ENCODE results near the gene ZNF484.
"Not testable (repeated sequence)": the region's sequence is repeated elsewhere in the genome, so short reads cannot be mapped to it uniquely, and the experiment has no call there.

The ZNF484 gene

DNA sequence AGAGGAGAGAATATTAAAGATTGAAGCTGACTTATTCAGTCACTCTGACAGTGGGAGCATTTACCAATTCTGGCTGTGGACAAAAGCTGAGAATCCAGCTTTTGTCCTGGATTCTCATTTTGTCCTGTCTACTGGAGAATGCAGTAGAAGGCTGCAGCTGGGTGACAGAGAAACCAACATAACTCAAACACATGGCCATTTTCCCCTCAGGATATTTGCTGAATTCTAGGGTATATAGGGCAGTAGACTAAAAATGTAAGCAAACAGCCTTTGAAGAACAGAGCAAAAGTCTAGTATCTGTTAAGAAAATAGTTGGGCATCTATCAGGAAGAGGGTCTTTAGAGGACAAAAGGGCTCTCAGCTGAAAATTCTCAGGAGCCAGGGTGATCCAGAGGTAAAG is 20.6 kb downstream of the ZNF484 start:
- no peak for DNase-seq

DNA sequence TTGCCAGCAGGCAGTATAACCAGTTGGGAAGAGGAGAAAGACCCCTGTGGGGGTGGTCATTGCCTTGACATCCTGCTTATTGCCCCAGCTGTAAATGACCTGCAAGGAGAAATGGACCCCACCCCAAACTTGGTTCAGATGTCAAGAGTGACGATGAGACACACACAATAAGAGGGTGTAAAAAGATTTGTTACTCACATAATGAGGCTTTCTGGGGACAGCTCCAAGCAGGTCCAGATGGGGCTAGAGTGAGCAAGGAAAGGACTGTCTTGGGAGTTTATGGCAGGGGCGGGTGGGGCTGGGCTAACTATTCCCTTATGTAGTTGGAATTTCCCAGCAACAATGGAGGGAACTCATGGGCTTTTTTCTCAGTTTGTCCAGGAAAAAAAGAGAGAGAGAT is 24.1 kb downstream of the ZNF484 start:
- DNase-seq, result no peak

GRCh38 chr9:92850898-92851297 is 26.9 kb downstream of the ZNF484 start:
- DNase-seq, result no peak

DNA sequence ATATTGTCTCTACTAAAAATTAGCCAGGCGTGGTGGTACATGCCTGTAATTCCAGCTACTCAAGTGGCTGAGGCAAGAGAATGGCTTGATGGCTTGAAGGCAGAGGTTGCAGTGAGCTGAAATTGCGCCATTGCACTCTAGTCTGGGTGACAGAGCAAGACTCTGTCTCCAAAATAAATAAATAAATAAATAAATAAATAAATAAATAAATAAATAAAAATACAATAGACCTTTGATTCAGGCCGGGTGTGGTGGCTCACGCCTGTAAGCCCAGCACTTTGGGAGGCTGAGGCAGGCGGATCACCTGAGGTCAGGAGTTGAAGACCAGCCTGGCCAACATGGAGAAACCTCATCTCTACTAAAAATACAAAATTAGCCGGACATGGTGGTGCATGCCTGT is 29.1 kb downstream of the ZNF484 start:
- DNase-seq, result not testable (repeated sequence)

- DNase-seq, result no peak
Observed at GRCh38 chr9:92846662-92847145, 31.1 kb downstream of the ZNF484 start.

GRCh38 chr9:92838411-92838810 is 39.4 kb downstream of the ZNF484 start:
- DNase-seq, result not testable (repeated sequence)

- DNase-seq, result no peak
Observed at GRCh38 chr9:92837191-92837590, 40.6 kb downstream of the ZNF484 start.

GRCh38 chr9:92829420-92829819 is 48.4 kb downstream of the ZNF484 start:
- DNase-seq, result no peak

DNA sequence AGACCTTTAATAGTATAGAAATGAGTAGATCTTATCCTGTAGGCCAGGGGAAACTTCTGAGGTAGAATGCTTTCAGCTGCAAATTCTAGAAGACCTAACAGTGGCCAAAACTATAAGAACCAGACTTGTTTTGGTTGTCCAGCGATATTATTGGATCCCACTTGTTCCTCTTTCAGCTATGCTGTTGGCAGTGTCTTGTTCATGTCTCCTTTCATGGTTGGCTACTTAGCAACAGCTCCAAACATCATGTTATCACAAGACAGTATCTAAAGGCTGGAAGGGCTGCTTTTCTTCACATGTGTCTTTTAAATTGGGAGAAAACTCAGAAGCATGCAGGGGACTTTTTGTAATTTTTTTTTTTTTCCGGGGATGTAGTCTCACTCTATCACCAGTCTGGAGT is 52.8 kb downstream of the ZNF484 start:
- DNase-seq, result not testable (repeated sequence)

- no peak for DNase-seq
Observed at GRCh38 chr9:92820964-92821363, 56.9 kb downstream of the ZNF484 start.

- DNase-seq, result not testable (repeated sequence)
Observed at GRCh38 chr9:92819898-92820297, 57.9 kb downstream of the ZNF484 start.

GRCh38 chr9:92809629-92810326 is 68.1 kb downstream of the ZNF484 start:
- not testable (repeated sequence) for DNase-seq

DNA sequence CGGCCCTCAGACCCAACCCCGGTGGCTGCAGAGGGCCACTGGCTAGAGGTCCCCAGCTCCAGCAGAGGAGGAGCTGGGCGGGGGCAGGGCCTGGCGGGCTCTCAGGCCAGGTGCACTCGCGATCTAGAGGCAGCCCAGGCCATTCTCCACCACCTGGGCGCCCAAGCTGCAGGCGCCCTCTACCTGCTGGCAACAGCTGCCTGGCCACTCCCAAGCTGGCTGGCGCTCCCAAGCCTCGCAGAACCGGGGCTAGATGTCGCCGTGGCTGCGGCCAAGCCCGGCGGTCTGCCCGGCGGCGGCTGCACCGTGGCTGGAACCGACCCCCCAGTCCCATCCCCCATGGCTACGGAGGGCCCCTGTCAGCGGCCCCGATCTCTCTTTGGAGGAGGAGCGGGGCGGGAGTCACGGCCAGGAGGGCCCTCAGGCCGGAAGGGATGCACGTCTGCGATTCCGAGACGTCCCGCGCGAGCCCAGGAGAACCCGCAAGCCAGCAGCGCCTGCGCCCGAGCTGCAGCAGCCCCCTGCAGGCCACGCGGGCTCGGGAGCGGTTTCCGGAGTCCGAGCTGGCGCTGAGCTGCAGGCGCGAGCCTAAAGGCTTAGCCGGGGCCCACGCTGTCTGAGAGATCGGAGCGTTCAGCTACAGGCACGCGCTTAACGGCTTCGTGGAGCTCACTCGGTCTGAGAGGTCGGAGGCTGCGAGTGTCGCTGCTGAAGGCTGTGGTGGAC is 68.9 kb downstream of the ZNF484 start:
- DNase-seq, result peak; percentile 72

- peak; percentile 12 for DNase-seq
Observed at GRCh38 chr9:92807757-92808725, 69.8 kb downstream of the ZNF484 start.

GRCh38 chr9:92807031-92807756 is 70.6 kb downstream of the ZNF484 start:
- no peak for DNase-seq

- DNase-seq, result no peak
Observed at GRCh38 chr9:92804727-92805126, 73.1 kb downstream of the ZNF484 start.

GRCh38 chr9:92798358-92798757 is 79.5 kb downstream of the ZNF484 start:
- DNase-seq, result no peak

- not testable (repeated sequence) for DNase-seq
Observed at GRCh38 chr9:92796337-92796804, 81.5 kb downstream of the ZNF484 start.

GRCh38 chr9:92795598-92796336 is 82.1 kb downstream of the ZNF484 start:
- DNase-seq, result no peak
